Stimulated activated CD8-positive, alpha-beta memory T cell treated with anti-CD3 and anti-CD28 coated beads, Interleukin-12 subunit alpha, Interleukin-12 subunit beta, amount 100 ng/mL, for 24 hours (primary cell): Measurements from ENCODE around the gene LAMP5.

Experiments
- DNase-seq: peaks from one replicate; pipeline ENCODE4 v3.0.0-alpha.2; 2020; ENCODE audit errors: extremely low read depth

LAMP5 gene, protein sequence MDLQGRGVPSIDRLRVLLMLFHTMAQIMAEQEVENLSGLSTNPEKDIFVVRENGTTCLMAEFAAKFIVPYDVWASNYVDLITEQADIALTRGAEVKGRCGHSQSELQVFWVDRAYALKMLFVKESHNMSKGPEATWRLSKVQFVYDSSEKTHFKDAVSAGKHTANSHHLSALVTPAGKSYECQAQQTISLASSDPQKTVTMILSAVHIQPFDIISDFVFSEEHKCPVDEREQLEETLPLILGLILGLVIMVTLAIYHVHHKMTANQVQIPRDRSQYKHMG

GRCh38 chr20:9514461-9515213 lies at the start of gene LAMP5:
TSS of gene LAMP5 (plus strand) at chr20:9514590. CDS start at chr20:9514853, 263 bp downstream.
- no peak for DNase-seq

- no peak for DNase-seq
These were observed 46.4 kb upstream of the LAMP5 start for GRCh38 chr20:9467995-9468394.

DNA sequence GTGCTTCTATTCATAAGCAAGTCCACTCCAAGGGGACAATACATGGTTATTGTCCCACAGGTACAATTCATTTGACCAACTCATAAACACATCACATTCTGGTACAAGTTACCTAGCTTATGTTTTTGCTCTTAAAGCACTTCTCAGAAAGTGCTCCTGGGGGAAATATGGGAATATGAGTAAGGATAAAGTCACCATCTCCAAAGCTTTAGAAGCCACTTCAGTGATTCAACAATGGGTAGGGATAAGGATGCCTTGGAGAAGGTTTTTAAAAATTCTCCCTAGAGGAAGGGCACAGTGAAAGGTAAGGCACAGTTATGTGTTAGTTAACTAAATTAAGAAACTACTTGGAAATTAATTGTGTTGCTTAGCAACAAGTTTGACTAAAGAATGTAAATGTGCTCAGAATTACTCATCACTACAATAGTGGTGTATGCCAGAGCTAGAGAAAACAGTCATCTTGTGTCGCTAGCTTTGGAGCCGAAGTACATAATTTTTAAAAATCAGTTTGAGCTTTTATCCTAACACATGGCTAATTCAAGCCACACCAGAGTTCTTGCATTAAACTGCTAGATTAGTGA lies 39.5 kb upstream of the LAMP5 start:
- DNase-seq: no peak

GRCh38 chr20:9475456-9475855 lies 38.9 kb upstream of the LAMP5 start:
- DNase-seq: no peak

- DNase-seq: no peak
These were observed 38.2 kb upstream of the LAMP5 start for GRCh38 chr20:9476174-9476573.

- no peak for DNase-seq
These were observed 37.8 kb upstream of the LAMP5 start for GRCh38 chr20:9476637-9477036.

DNA sequence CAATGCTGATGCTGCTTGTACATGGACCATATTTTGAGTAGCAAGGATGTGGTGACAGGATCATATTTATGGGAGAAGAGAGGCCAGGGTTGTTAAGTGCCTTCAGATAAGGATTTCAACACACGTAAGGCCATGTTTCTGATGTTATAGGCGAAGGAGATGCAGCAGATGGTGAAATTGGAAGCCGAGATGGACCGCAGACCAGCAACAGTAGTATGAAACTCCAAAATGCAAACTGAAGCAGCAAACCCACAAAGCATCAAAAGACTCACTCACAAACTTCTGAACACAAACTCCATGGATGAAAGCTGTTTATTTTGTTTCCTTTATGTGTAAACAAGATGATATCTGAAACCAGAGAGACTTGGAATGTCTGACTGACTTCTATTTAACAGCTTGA lies 35.6 kb upstream of the LAMP5 start:
- no peak for DNase-seq

- no peak for DNase-seq
These were observed 34.3 kb upstream of the LAMP5 start for GRCh38 chr20:9480066-9480465.

GRCh38 chr20:9482180-9482579 lies 32.2 kb upstream of the LAMP5 start:
- no peak for DNase-seq

DNA sequence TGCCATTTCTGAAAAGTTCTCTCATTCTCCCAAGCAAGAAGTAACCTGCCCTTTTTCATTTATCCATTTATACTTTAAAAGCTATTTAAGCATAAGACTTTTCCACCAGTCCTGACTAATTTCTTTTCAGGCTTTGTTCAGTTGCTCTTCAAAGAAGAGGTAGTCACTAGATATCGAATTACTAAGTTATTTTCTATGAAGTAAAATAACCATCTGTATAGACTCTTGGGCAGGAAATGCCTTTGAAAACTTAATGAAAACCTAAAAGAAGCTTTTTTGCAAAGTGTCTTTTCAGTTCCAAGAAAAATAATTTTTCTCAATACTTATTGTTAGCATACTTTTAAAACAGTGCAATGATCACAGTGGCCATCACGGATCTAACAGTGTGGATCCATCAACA lies 31.3 kb upstream of the LAMP5 start:
- DNase-seq: no peak

GRCh38 chr20:9485614-9486340 lies 28.6 kb upstream of the LAMP5 start:
- DNase-seq: no peak

- DNase-seq: no peak
These were observed 27.2 kb upstream of the LAMP5 start for GRCh38 chr20:9487231-9487630.

GRCh38 chr20:9488063-9488462 lies 26.3 kb upstream of the LAMP5 start:
- no peak for DNase-seq

DNA sequence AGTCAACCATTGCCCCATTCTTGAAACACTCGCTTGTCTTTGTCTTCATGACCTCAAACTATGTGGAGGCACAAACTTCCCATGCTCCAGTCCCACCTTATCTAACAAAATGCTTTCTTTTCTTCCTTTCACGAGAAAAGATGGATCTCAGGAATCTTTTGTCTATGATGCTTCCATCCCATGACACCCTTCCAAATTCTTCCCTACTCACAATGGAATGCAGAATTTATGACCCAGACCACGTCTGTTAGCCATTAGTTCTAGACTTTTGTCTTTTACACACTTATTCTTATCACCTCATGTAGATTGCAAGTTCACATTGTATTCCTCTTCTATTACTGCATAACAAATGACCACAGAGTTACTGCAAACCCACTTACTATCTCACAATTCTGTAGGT lies 24.2 kb upstream of the LAMP5 start:
- no peak for DNase-seq

- no peak for DNase-seq
These were observed 23.8 kb upstream of the LAMP5 start for GRCh38 chr20:9490631-9491030.

DNA sequence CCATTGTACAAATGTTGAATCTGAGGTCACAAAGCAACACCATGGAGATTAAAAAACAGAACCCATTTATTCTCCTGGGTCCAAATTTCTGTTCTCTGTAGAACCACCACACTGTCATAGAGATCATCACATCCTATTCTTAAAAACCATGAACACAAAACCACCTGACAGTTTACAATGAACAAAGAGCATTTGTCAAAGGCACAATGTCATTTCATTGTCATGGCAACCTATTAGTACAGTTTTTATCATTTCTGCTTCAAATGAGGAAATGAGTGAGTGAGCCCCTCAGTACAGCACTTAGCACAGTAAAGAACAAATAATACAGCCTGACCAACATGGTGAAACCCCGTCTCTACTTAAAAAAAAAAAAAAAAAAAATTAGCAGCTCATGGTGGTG lies 23.1 kb upstream of the LAMP5 start:
- DNase-seq: no peak

- DNase-seq: no peak
These were observed 22.3 kb upstream of the LAMP5 start for GRCh38 chr20:9492067-9492466.

DNA sequence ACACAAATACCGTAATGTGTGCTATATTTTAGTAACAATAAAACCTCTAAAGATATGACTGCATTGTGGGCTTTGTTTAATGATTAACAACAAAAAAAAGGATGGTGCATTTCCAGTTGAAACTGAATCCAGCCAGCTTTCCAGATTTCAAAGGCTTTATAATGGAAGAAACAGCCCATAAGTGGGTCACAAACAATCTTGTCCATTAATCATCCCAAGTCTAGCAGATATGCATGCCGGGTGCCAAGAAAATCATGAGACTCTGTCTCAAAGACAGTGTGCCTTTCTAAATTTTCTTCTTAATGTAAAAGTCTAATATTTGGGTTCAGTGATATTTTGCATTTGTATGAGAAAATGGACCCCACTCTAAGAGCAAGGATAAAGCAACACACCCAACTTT lies 20.6 kb upstream of the LAMP5 start:
- no peak for DNase-seq

DNA sequence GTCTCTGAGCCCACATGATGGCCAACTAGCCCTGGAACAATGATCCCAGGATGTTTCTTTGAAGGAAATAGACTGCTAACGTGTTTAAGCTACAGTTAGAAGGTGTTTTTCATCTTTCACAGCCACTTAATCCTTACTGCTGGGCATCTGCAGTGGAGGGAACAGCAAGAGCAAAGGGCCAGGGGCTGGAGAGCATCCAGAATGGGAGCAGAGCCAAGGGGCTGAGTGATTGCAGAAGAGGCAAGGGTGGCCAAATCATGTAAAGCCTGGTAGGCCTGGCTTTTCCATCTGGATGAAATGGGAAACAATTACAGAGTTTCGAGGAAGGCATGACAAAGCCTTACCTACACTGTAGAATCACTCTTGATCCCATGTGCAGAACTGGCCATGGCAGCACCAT lies 18.7 kb upstream of the LAMP5 start:
- DNase-seq: no peak

GRCh38 chr20:9496155-9496554 lies 18.2 kb upstream of the LAMP5 start:
- no peak for DNase-seq

- no peak for DNase-seq
These were observed 16.1 kb upstream of the LAMP5 start for GRCh38 chr20:9498322-9498721.

DNA sequence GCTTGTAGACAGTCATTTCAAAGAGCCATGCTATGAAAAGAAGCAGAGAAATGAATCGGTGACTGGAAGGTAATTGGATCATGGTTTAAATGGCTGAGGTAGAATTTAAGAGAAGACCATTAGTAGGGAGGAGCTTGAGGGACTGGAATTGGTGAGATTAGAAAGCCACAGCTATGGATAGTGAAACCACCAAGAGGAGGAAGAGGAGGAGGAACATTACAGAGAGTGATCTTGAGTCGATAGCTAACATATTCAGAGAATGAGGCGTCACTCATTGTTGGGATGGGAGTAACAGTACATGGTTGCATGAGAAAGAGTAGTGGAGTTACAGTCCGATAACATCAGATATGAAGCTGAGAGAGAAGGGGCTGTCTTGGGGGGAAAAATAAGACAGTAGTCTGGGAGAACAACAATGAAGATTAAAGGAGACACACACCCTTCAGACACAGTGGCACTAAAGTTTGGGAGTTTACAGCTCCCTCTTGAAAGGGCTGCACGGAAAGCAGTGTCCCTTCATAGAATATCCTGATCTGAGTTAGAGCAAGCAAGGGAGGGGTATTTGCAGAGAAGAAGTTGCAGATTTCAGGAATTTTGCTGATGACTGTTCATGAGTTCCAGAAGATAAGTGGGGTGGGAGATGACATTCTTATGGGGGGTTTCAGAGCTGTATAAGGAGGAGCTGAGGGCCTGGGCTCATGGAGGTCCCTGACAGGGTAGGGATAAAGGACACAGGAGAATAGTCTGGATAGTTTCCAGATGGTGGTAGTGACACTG lies 15.1 kb upstream of the LAMP5 start:
- no peak for DNase-seq
